Measurements from ENCODE around the gene SOSTDC1.
"Not testable (repeated sequence)": the region's sequence is repeated elsewhere in the genome, so short reads cannot be mapped to it uniquely, and the experiment has no call there.

SOSTDC1 gene

DNA sequence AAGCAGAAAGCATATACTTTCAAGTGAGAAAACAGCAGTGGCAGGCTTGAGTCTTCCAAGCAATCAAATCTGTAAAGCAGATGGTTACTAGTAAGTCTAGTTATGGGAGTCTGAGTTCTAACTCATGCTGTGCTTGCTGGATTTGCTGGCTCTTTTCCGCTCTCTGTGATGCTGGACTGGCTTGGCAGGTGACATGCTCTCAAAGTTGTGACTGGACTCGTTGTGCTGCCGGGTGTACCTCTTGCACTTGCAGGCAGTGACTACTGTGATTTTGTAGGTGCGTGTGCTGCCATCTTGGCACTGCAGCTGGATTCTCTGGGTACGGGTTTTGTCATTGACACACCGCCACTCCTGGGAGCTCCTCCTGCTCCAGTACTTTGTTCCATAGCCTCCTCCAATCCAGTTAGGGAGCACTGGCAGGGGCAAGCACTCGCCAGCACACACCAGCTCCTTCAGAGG is 3.1 kb downstream of the SOSTDC1 start:
- no peak for DNase-seq (ENCODE audit: low spot score)

DNA sequence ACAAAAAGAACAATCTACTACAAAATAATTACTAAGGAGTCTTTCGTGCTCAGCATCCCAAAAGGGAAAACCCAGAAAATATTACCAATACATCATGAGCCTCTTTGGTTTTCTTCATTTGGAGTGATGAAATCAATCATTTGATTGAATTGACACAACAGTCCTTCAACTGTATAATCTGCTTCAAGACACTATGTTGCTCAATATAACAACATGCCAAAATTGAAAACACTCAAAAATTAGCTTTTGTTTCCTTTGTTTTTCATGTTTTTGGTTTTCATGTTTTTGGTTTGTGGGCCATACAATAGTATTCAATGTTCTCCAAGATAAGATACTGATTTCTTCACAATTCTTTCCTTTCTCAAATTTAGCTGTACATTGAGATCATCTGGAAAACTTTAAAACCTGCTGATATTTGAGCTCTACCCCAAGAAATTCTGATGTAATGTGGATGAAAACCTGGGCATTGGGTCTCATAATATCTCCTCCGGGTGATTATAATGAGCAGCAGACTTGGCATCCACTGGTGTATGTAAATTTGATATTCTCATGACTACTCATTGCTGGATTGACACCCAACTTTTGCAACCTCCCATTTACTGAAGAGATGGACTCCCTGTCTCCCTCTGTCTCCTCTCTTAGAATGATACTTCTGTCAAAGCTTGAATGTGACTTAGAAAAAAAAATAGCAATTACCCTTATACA is 4.6 kb downstream of the SOSTDC1 start:
- DNase-seq (ENCODE audit: low spot score), result no peak

DNA sequence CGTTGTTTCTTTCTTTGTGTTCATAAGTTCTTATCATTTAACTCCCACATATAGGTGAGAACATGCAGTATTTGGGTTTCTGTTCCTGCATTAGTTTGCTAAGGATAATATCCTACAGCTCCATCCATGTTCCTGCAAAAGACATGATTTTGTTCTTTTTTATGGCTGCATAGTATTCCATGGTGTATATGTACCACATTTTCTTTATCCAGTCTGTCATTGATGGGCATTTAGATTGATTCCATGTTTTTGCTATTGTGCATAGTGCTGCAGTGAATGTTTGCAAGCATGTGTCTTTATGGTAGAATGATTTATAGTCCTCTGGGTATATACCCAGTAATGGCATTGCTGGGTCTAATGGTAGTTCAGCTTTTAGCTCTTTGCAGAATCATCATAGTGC is 9.2 kb downstream of the SOSTDC1 start:
- DNase-seq (ENCODE audit: low spot score), result not testable (repeated sequence)

DNA sequence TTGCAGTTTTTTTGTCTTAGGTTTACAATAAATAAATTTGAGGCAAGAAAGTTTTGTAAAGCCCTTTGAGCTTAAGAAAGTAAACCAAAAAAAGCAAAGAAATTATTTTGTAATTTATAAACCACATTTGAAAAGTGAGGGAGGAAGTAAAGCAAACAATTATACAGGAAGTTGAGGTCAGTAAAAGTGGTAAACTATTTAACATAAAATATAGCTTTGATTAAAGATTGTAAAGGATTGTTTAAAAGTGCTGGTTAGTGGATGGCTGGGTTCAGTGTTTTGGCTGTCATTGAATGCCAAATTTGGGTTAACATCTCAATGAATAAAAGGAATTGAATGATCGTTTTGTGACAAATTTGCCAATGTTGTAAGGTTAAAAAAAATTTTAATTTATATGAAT is 9.9 kb downstream of the SOSTDC1 start:
- no peak for DNase-seq (ENCODE audit: low spot score)

DNA sequence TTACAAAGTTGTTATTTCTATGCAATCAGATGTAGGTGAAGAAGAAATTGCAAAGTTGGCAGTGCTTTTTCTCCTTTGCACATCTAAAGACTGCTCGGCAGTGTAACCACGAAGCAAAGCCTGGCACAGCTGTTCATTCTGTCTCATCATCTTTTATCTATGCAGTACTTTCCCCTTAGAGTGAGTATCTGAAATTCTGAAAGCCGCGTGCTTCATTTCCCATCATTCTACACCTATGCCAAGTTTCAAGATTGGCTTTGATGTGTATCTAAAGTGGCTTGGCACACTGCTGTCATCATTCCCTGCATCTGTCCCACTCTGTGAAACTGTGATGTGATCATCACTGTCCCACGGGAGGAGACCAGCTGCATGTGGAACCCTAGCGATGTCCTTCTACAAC is 15.2 kb downstream of the SOSTDC1 start:
- DNase-seq (ENCODE audit: low spot score), result no peak

DNA sequence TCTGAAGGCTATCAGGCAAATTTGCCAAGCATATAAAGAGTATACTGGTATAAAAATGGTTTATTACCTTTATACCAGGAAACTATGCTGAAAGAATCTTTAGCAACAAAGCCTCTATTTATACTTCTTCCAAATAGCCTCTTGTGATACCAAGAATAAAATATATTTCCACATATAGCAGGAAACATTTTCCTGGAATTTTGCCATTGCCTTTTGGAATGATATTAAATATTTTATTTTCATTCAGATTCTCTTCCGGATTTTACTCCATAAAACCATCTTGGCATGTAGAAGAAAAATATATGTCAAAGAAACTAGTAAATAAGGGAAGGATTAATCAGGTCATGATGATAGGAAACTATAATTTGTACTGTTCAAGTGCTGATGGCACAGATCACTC is 17.7 kb downstream of the SOSTDC1 start:
- DNase-seq (ENCODE audit: low spot score), result no peak

DNA sequence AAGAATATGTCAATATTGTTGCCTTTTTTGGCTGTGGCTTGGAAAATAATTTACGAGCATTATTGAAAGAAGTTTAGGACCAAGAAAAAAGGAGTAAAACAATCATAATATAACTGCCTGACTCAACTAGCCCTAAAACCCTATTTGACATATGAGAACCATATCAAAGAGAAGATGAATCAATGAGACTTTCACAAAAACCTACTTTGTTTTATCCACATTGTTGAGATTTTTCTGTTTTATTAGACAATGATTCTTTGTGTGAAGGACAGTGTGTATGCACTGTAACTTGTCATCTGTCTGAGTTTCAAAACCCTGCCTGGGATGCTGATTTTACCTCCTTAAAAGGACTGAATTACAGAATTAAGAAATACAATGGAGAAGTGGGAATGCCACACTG is 19.0 kb downstream of the SOSTDC1 start:
- DNase-seq (ENCODE audit: low spot score), result no peak

DNA sequence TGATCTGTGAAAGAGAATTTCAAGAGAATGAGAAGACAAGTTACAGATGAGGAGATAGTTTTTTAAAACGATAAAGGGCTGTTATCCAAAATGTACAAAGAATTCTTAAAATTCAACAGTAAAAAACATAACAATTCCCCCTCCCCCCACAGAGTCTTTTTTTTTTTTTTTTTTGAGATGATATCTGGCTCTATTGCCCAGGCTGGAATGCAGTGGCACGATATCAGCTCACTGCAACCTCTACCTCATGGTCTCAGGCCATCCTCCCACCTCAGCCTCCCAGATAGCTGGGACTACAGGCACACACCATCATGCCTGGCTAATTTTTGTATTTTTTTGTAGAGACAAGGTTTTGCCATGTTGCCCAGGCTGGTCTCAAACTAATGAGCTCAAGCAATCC is 21.7 kb downstream of the SOSTDC1 start:
- not testable (repeated sequence) for DNase-seq (ENCODE audit: low spot score)

DNA sequence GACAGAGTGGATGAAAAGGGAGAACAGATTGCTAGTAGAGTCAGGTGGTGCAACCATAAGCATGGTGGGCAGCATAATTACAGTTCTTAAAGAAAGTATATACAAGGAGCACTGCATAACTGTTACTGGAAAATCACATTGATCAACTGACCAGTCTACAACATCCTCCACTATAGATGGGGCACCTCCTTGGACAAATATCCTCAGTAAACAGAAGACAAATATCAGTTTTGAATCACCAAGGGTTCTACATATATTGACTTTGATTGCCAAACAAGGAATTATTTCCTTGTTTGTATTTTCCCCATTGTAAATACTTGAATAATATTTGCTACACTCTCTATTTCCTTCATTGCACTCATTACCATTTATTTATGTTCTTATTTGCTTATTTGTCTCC is 26.6 kb downstream of the SOSTDC1 start:
- no peak for DNase-seq (ENCODE audit: low spot score)

DNA sequence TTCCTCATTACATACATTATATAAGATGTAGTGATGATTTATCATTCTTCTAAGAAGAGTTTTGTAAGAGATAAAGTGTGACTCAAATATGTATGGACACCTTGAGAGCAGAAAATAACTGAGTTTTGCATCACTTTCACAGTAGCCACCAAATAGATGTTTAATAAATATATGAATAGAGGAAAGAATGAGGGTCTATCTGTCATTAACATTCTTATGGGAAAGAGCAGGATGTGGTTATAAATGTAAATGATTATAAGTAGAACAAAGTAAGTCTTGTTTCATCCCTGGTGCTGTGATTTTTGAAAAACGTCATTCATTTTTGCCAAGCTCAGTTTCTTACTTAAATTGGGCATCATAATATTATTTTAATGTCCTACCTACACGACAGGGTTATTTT is 29.2 kb downstream of the SOSTDC1 start:
- no peak for DNase-seq (ENCODE audit: low spot score)

DNA sequence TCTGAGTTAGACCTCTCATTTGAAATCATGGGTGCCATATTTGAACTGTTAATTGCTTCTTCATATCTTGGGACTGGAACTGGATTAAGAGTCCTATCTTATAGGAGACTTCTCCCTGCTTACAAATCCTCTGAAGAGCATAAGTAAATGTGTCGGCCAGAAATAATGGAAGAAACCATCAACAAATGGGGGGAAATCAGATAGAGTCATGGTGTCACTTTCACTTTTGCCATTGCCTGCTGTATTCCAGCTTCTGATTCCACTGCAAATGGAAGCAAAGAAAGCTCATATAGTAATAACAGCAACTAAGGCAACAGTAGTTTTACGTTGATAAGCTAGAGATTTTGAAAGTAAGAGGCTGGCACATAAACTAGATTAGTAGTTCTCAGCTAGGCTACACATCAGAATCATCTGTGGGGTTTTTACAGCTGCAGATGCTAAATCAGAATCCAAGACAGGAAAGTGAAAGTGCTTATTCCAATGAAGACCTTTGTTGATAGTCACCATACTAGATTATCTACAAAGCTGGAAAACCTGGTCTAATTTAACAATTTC is 31.9 kb downstream of the SOSTDC1 start:
- no peak for DNase-seq (ENCODE audit: low spot score)

DNA sequence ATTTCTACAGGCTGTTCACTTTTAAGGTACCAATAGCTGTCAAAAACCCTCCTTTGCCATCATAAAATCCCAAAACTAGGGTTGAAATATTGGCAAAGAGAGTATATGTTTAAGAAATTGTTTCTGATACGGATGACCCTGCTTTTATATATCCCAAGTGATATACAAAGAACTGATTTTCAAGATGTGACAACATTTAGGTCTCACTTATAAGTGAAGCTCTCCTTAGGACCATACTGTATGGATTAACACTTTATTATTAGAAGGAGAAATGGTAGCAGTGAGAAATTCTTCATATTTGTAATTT is 33.2 kb downstream of the SOSTDC1 start:
- DNase-seq (ENCODE audit: low spot score), result no peak

DNA sequence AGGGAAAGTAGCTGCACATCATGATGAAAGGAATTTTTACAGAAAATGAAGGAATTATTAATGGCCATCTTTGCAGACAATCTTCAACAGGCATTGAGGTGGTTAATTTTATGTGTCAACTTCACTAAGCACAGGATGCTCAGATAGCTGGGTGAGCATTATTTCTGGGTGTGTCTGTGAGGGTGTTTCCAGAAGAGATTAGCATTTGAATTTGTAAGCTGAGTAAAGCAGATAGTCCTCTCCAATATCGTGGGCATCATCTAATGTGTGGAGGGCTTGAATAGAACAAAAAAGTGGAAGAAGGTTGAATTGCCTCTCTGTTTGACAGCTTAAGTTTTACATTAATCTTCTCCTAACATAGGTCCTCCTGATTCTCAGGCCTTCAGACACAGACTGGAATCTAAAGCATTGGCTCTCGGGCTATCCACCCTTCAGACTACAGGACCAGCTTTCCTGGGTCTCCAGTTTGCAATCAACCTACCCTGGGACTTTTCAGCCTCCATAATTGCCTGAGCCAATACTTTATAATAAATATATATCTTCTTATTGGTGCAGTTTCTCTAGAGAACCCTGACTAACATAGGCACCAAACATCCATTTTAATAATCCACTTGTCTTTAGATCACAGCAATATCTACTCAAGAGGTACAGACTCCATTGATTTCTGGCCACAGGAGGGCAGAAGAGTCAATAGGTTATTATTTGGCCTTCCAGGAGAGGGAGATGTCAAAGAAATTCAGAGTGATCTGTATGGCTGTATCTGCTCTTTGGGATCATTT is 33.7 kb downstream of the SOSTDC1 start:
- DNase-seq (ENCODE audit: low spot score), result peak; percentile 18

DNA sequence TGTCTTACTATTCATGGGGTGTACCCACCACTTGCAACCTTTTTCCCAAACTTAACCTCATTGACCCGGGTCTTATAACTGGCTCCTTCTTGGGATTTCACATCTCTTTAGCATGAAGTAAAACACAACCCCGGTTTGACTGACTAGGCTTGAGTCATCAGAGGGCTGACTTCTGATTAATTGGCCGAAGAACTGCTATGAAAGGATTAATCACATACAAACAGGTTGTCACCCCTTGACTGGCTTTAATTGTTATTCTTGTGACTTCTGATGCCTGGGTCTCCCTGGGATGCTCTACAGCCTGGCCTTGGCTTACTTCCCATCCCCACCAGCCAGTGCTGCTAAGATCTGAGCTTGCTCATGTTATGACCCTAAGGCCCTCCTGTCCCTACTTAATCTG is 35.4 kb downstream of the SOSTDC1 start:
- DNase-seq (ENCODE audit: low spot score), result no peak

DNA sequence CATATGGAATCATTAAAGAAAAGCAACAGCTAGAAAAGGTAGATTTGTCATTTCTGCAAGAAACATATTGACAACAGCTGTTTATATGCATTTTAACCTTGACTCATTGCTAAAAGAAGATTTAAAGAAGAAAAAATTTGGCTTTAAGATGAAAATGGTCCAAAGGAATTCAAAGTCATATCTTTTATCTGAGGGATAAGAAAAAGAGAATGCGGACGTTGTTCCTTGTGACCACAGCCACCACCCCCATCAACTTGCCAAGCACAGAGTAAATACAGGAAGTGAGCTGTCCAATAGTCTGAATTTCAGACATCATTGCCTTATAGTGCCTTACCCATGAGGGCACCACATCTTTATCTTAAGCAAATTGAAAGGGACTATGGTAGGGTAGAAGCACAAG is 36.9 kb downstream of the SOSTDC1 start:
- DNase-seq (ENCODE audit: low spot score), result no peak

DNA sequence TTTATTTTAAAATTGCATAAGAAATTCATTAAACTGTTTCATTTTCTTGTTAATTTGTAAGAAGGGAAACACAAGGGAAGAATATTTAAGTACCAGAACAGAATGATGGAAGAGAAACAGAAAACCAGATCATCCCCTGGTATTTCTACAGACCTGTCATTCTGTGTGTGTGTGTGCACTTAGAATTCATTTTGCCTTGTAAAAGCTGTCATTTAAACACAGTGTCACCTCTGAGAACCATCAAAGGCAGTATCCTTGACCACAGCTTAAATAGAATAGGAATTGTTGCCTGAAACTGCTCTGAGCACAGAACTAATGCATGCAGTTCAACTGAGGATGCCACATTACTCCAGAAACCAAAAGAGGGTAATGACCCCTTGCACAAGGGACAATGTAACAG is 37.4 kb downstream of the SOSTDC1 start:
- DNase-seq (ENCODE audit: low spot score), result no peak

DNA sequence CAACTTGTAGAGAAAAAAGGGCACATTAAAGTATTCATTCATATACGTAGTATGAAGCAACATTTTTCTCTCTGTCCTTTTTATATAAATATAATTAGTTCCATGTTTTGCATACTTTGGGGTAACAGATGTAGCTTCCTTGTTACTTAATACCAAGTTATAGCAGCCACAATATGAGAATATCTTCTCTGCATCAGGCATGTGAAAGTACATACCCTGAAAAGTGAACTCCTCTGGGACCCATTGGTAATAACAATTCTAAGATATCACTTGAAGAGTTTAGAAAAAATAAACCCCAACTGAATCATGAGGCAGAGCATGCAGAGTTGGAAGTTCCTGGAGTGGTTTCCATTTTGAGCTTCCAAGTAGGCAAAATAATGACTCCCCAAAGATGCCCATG is 41.8 kb downstream of the SOSTDC1 start:
- no peak for DNase-seq (ENCODE audit: low spot score)

DNA sequence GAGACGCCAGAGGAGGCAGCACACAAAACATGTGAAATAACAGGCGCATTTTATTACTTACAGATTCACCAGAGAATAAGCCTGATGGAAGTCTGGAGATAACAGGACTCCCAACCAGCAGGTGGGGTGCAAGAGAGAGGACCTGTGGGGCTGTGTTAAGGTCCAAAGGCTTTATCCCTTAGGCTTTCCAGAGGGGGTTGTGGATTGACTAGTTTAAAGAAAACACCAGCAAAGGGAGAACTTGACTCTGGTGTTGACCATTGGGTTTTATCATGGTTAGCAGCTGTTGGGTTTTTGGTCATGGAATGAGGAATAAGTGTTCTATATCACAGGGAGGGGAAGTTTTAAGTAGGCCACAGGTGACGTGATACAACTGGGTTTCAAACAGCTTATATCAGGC is 42.6 kb downstream of the SOSTDC1 start:
- DNase-seq (ENCODE audit: low spot score), result no peak

DNA sequence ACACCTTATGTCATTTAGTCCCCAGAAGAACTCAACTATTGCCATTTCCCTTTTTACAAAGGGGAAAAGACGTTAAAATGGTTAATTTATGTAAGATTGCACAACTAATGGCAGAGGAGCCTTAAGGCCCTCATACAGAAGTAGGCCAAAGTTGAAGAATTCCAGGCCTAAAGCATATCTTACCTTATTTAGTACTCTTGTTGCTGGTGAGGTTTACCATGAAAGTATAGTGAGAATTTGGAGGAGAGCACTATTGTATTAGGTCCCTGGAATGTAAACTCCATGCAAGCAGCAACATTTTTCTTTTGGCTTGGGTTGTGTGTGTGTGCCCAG is 43.5 kb downstream of the SOSTDC1 start:
- no peak for DNase-seq (ENCODE audit: low spot score)

DNA sequence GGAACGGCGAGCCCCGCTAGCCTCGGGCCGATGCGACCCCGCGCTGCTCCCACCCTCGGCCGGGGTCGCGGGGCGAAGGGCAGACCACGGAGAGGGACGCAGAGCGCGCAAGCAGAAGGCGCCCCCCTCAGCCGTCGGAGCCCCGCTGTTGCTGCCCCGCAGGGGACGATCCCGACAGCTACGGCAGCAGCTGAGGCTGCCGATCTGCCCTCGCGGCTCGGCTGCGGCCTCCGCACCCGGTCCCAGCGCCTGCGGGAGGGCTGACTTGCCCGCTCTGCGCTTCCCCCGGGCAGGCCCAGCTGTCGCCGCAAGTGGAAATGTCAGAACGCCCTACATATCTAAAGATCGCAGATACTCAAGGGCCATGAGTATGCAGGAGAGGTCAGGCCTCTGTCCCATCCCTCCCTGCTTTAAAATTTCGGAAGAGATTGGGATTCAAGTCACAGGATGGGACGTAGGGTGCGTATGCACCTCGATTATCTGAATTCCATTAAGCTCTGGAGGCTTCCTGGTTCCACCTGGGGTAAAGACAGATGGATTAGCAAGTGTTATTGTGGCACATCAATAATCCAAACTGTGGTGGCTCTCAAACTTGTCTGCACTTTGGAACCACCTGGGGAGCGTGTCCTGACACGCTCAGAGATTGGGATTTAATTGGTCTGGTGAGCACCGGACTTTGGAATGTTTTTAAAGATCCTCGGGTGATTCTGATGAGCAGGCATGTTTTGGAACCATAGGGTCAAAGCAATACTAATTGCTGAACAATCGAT is 44.0 kb downstream of the SOSTDC1 start, which contains the start of gene CRPPA:
TSS of gene CRPPA (minus strand) at position 206 of the 770 bp plus-strand sequence. CDS start 216 bp downstream, outside the sequence.
- DNase-seq (ENCODE audit: low spot score), result peak; percentile 21

DNA sequence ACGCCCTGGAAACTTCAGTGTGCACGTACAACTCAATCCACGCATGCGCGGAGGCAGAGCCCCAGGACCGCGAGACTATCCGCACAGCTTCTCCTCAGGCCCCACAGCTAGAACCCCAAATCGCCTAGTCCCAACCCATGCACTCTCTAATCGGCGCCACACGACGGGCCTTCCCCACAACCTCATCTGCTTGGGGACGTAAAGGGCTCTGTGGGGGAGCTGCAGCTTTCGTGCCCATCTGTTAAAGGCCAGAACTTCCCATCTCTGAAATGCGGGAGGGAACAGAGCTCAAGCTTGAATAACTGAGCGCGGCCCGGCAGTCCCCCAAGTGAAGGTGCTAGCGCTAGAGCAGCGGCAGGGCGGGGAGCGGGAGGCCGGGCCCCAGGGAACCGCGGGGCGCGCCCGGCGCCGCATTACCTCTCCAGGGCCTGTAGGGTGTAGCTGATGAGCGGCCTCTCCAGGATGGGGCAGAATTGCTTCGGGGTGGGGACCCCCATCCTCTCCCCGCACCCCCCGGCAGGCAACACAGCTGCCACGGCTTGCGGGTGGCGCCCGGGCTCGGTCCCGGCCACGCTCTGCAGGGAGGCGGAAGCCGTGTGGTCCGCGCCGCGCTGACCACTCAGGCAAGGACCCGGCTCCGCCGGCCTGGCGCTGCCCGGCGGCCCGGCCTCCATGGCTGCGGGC is 44.7 kb downstream of the SOSTDC1 start:
- DNase-seq (ENCODE audit: low spot score), result peak; percentile 82

DNA sequence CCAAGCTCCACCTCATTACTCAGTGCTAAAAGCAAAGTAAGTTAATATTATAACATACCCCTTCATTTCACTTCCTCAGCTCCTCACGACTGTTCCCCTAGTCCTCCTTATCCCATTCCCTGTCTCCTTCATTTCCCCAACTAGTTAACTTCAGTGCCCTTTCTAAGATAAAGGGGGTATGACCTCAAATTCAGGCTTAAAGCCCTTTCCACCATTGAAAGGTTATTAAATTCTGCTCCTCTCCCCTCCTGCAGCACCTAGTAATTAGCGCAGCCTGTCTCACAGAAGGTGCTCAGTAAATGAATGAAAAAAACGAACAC is 45.2 kb downstream of the SOSTDC1 start:
- no peak for DNase-seq (ENCODE audit: low spot score)

All from kidney capillary endothelial cell (primary cell).